GM18498 (cell line): ENCODE measurements around the gene CECR2.

Source experiments
- ATAC-seq: cut with Tn5 transposase; IDR thresholded peaks from one replicate; pipeline ENCODE4 v1.9.1; 2021; ENCODE audit warnings: mild to moderate bottlenecking, moderate library complexity; ENCODE audit not compliant: unreplicated experiment

Gene CECR2

DNA sequence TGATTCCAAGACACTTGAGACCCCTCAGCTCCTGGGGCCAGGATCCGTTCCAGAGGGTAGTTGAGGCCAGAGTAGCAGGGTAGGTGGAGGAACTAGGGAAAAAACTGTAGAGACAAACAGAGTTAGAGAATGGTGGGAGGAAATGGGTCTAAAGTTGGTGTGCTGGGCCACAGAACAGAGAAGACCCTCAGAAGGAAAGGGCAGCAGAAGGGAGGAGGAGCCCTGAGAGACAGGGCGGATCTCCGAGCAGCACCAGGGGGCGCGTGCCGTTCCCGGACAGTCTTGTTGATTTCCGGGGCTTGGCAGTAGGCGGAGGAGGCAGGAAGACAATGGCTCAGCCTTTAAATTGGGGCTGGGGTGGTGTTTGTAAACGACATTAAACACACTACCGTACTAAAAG is 2.4 kb upstream of the CECR2 start:
- no peak for ATAC-seq

- no peak for ATAC-seq
These were observed 1.1 kb upstream of the CECR2 start for GRCh38 chr22:17368144-17368543.

DNA sequence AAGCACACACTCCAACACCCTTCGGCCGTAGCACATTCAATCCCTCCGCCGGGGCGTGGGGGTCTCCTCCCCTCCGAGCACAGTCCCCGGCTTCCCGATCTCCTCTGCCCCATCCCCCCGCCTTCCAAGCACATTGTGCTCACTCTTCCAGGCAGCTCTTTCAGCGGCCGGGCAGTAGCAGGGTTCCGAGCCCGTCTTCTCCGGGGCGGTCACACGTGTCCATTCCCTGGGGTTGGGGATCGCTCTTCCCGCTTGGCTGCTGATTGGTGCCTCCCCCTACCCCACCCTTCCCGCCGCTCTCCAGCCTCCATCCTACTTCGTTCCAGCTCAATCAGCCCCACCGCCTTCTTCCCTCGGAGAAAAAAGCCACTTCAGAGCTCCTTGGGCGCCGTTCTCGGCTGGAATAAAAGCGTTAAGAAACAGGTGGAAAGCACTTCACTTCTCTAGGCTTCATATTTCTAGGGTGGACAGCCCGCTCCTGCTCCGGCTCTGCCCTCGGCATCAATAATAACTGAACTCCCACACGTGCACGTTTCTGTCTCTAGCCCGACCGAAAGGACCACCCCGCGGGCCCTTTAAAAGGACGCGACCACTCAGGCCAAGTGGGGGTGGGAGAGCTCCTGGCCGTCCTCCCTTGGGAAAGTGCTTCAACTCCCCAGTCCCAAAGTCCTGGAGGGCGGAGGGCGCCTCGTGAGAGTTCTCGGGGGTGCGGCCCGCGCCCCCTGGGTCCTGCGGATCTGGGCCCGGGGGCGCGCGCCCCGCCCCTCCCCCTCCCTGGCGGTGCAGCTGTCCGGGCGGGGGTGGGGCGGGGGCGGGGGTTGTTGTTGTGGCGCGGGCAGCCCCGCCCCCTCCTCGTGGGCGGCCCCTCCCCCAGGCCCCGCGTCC is 464 bp upstream of the CECR2 start:
- no peak for ATAC-seq

DNA sequence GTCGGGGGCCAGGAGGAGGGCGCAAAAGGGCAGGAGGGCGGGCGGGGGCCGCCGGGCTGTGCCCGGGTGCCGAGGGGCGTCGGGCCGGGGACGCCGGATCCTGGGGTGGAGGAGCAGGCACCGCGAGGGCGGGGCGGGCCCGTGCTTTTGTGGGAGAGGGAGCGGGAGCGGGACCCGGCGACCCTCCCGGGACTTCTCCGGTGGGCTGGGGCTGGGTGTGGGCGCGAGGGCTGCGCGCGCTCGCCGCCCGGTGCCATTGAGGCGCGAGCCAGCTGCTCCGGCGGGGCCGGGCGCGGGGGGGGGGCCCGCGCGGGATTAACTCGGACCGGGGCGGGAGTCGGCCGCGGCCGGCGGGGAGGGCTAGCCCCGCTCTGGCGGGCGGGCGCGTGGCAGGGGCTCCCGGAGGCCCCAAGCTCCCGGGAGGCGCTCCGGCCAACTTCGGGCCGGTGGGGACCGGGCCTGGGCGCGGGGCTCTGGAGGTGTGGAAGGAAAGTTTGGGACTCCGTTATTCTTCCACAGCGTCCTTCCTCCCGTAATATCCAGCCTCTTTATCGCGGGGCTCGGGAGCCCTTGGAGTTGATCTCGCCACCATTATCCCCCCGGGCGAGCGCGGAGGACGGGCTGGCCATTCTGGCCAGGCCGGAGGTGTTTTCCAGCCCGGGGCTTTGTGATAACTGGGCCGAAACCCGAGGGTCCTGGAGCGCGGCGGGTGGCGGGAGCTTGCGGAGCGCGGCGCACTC is 936 bp downstream of the CECR2 start:
- ATAC-seq: no peak

- ATAC-seq: no peak
These were observed 1.6 kb downstream of the CECR2 start for GRCh38 chr22:17370766-17371432.

- ATAC-seq: no peak
These were observed 2.2 kb downstream of the CECR2 start for GRCh38 chr22:17371448-17371847.

DNA sequence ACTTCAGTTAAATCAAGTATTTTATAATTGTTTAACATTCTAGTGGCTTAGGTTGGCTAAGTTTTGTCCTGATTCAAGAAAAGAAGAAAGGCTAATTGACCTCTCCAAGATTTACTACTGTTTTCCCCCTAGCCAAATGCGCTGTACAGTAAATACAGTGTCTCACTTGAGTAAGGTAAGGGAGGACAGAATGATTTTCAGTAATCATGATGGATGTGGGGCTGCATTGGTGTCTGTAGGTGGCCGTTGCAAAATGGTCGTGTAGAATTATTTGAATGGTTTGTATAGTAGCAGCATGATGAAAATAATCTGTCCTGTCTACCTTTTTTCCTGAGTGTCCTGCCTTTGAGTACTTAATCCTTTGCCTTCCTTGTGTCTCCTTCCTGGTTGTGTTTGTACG is 4.6 kb downstream of the CECR2 start:
- ATAC-seq: no peak

DNA sequence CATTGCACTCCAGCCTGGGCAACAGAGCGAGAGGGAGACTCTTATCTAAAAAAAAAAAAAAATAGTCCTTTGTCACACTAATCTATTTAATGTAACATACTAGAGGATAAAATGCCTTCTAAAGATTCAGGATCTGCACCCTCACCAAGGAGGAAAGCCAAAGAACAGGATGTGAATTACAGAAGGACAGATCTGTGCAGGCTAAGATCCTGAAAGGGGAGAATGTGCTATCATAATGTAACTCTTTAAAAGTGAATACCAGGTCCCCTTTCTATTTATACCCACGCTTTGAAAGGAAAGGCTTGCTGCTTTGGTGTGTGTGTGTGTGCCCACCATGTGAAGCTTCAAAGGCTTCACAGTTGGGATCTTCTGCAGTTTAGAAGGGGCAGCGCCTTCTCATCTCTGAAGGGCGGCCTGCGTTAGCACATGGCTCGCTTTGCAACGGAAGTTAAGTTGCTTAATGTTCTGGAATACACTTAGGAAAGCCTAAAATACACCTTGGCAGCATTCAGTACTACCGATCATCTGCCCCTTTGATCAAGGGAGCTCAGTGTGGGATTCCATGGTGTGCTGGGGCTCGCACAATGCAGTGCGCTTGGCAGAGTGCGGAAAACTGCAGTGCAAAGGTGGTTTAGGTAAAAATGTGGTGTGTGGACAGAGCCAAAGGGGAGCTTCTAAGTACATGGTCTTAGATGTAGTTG is 6.8 kb downstream of the CECR2 start:
- no peak for ATAC-seq

DNA sequence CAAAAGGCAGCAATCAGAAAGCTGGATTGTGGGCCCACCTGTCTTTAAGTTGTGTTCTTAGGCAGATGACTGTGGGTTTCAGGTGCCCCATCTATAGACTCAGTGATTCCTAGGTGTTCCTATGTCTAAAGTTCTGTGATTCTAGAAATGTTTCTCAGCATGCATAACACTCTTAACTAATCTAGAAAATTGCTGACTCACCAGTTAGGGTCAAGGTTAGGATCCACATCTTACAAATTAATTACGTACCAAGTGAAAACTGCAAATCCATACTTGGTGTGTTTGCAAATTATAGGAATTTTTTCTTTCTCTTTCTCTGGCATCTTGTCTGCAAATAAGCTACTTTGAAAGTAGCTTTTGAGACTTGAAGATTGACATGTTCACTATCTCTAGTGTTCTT is 7.7 kb downstream of the CECR2 start:
- ATAC-seq: no peak

GRCh38 chr22:17379944-17380343 is 10.7 kb downstream of the CECR2 start:
- no peak for ATAC-seq

- no peak for ATAC-seq
These were observed 11.3 kb downstream of the CECR2 start for GRCh38 chr22:17380359-17381087.

- no peak for ATAC-seq
These were observed 12.1 kb downstream of the CECR2 start for GRCh38 chr22:17381192-17381913.

DNA sequence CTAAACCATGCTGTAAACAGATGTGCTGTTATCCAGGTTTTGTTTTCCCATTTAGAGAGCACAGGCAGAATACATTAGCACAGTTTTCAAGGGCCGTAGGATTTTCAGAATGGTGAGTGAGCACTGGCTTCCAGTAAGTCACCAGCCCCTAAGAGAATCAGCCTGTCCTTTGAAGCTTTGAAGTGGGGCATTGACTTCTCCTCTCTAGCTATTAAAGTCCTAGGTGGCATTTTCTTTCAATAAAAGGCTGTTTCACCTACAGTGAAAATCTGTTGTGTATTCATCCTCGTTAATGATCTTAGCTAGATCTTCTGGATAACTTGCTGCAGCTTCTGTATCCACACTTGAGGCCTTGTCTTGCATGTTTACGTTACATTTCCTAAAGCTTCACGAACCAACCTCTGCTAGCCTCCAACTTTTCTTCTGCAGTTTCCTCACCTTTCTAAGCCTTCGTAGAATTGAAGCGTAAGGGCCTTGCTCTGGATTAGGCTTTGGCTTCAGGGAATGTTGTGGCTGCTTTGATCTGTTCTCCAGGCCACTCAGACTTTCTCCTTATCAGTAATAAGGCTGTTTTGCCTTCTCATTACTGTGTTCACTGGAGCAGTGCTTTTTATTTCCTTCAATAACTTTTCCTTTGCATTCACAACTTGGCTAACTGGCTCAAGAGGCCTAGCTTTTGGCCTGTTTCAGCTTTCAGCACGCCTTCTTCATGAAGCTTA is 15.5 kb downstream of the CECR2 start:
- ATAC-seq: no peak

- ATAC-seq: no peak
These were observed 18.1 kb downstream of the CECR2 start for GRCh38 chr22:17387356-17387755.

DNA sequence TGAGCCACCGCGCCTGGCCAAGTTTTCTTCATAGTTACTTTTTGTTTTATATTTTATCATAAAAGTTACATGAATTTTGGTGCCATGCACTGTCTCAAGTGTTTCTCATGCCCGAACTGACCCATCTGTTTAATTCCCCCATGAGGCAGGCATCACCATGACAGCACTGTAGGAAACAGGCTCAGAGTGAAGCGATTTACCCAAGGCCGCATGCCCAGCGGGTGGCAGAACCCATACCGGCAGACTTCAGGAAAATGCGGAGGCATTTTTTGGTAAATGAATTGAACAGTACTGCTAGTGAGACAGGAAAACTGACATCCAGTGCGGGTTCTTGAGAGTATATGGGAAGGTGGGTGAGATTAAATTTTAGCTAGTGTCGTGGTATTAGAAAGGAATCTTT is 19.0 kb downstream of the CECR2 start:
- no peak for ATAC-seq

- no peak for ATAC-seq
These were observed 20.8 kb downstream of the CECR2 start for GRCh38 chr22:17390087-17390486.

DNA sequence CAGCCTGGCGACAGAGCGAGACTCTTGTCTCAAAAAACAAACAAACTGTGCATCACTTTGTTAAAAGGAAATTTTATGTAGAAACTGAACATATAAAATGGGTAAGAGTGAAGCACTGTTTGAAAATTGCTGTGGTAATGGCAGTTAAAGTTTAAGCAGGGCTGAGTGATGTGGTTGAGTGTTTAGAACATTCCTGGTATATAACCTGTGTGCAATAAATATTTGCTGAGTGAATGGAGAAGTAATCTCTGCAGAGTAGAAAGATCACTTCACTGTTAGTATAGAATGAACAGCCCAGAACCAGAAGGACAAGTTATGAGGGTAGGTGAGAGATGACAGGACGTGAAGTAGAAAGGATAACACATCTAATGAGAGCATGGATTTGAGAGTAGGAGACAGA is 27.3 kb downstream of the CECR2 start:
- ATAC-seq: no peak

DNA sequence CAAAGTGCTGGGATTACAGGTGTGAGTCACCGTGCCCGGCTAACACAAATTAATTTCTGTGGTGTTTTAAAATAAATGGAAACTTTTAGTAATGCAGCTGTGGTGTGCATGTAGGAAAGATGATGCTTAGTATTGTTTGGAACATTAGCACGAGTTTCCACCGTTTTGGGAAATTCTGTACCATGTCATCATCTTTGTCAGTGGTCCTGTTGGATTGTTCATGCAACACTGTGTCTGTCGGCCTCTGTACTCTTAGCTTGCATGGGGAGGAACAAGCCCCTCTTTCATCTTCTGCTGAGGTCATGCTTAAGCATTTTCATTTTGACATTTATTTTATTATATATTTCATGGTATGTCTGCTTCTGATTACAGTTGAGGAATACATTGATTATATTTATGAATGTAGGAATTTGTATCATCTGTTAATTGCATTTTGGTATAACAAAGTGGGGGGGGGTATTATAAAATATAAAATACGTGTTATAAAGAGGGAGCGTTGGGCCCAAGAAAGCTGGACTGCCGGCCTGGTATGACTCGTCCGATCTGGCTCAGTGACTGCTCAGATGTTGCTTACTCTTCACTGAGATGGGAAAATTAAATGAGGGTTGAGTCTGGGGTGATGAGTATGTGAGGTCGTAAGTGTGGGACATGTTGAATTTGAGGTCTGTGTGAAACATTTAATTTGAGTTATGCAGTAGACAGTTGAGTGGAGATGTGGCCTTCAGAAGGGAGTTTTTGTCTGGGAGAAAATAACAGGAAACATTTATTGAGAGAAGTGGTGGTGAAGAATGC is 28.7 kb downstream of the CECR2 start:
- no peak for ATAC-seq
